B cell (primary cell): ENCODE results near the gene JPH3. TPM values are rescaled to one million over a fixed set of nuclear protein-coding genes. Genes with fewer than 3 reads are reported as not detected.

Experiments
- ATAC-seq: fragments of 200-7000 bp; cut with Tn5 transposase; one replicate; pipeline ENCODE4 v1.10.0; 2021; ENCODE audit warnings: low read depth, mild to moderate bottlenecking, moderate number of reproducible peaks, moderate library complexity
- CTCF ChIA-PET: fragments of 350-600 bp; sonication (Branson Sonifier 250); formaldehyde crosslinking; loops from one replicate; lab custom pipeline; 2021; ENCODE audit warnings: antibody characterized with exemption, inconsistent platforms; lab: Charles Lee
- POLR2A ChIA-PET: fragments of 350-600 bp; sonication (Branson Sonifier 250); formaldehyde crosslinking; loops from one replicate; lab custom pipeline; 2021; ENCODE audit warnings: antibody characterized with exemption; lab: Charles Lee
- DNase-seq: peaks from one replicate; pipeline ENCODE4 v3.0.0; 2013
- H2AFZ ChIP-seq: 2 replicates; pipeline ENCODE4 v1.6.1; 2012; ENCODE audit warnings: mild to moderate bottlenecking, low read depth, low read length; ENCODE audit not compliant: insufficient read depth, poor library complexity, severe bottlenecking
- H3K27ac ChIP-seq, 2 donors: 1 replicate in 1 of 2; 2 replicates in 1 of 2; pipeline ENCODE4 v1.5.1; 2012 to 2013; ENCODE audit warnings: low read length in 2 of 2, mild to moderate bottlenecking in 2 of 2, moderate library complexity in 1 of 2
- H3K27me3 ChIP-seq, 4 experiments: fragments of 200-600 bp in 1 of 4; sonication (generic) in 1 of 4; replicated peaks in 1 of 4; 1 replicate in 2 of 4; 2 replicates in 2 of 4; pipeline versions ENCODE4 v1.6.1 to v1.7.0; 2013 to 2016; ENCODE audit warnings: low read length in 3 of 4, mild to moderate bottlenecking in 2 of 4, mixed read lengths in 1 of 4, moderate library complexity in 1 of 4; ENCODE audit not compliant: insufficient read depth in 4 of 4, control insufficient read depth in 3 of 4; ENCODE audit errors: control extremely low read depth in 1 of 4
- H3K36me3 ChIP-seq, 2 experiments: replicated peaks in 1 of 2; 1 replicate in 1 of 2; 2 replicates in 1 of 2; pipeline versions ENCODE4 v1.6.1 to v1.7.1; 2013; ENCODE audit warnings: low read length in 1 of 2; ENCODE audit not compliant: insufficient read depth in 2 of 2, control insufficient read depth in 1 of 2; ENCODE audit errors: control extremely low read depth in 1 of 2, extremely low read depth in 1 of 2
- H3K4me1 ChIP-seq, 2 donors: fragments of 200-600 bp in 1 of 2; sonication (generic) in 1 of 2; 1 replicate in 1 of 2; 2 replicates in 1 of 2; pipeline versions ENCODE4 v1.5.1 to v1.6.1; 2013 to 2017; ENCODE audit warnings: low read length in 2 of 2; ENCODE audit not compliant: control insufficient read depth in 2 of 2, insufficient read depth in 2 of 2
- H3K4me2 ChIP-seq: replicated peaks from 2 replicates; pipeline ENCODE3; 2012; ENCODE audit warnings: mild to moderate bottlenecking, low read depth, low read length; ENCODE audit not compliant: poor library complexity, severe bottlenecking
- H3K4me3 ChIP-seq, 5 experiments: fragments of 200-600 bp in 1 of 5; sonication (generic) in 1 of 5; 1 replicate in 3 of 5; 2 replicates in 2 of 5; pipeline versions ENCODE4 v1.5.1 to v1.7.0; 2011 to 2016; ENCODE audit warnings: low read length in 4 of 5, mild to moderate bottlenecking in 4 of 5, low read depth in 2 of 5, control low read depth in 1 of 5, moderate library complexity in 1 of 5; ENCODE audit not compliant: insufficient read depth in 1 of 5; ENCODE audit errors: control extremely low read depth in 1 of 5, extremely low read depth in 1 of 5
- H3K79me2 ChIP-seq: fragments of 200-600 bp; sonication (generic); one replicate; pipeline ENCODE4 v1.6.0; 2016; ENCODE audit warnings: low read length; ENCODE audit not compliant: control insufficient read depth, insufficient read depth
- H3K9ac ChIP-seq: fragments of 200-600 bp; sonication (generic); 2 replicates; pipeline ENCODE4 v1.6.1; 2017; ENCODE audit warnings: mild to moderate bottlenecking, low read length, moderate library complexity
- H3K9me3 ChIP-seq, 3 donors: one replicate each; pipeline versions ENCODE4 v1.6.1 to v1.7.1; 2013; ENCODE audit warnings: low read length in 2 of 3; ENCODE audit not compliant: control insufficient read depth in 2 of 3, insufficient read depth in 1 of 3; ENCODE audit errors: control extremely low read depth in 1 of 3
- H4K20me1 ChIP-seq: 2 replicates; pipeline ENCODE4 v1.6.0; 2012; ENCODE audit warnings: mild to moderate bottlenecking, low read length; ENCODE audit not compliant: insufficient read depth, control insufficient read depth, poor library complexity, severe bottlenecking
- H3K27ac Mint-ChIP-seq: one replicate; pipeline ENCODE4 v1.8.0; 2021; ENCODE audit warnings: mixed read lengths
- H3K27me3 Mint-ChIP-seq: one replicate; pipeline ENCODE4 v1.8.0; 2021; ENCODE audit warnings: mixed read lengths
- H3K4me1 Mint-ChIP-seq: one replicate; pipeline ENCODE4 v1.8.0; 2021; ENCODE audit warnings: mixed read lengths
- H3K4me3 Mint-ChIP-seq: one replicate; pipeline ENCODE4 v1.8.0; 2021; ENCODE audit warnings: mixed read lengths
- H3K9me3 Mint-ChIP-seq: one replicate; pipeline ENCODE4 v1.8.0; 2022; ENCODE audit warnings: mixed read lengths; ENCODE audit not compliant: insufficient read depth
- EZH2 ChIP-seq: IDR thresholded peaks from 2 replicates; pipeline ENCODE4 v1.6.1; 2012; ENCODE audit warnings: borderline replicate concordance, low read depth, mild to moderate bottlenecking, moderate library complexity, low read length; ENCODE audit not compliant: insufficient read depth, poor library complexity, severe bottlenecking
- WGBS: methylation state at CpG from one replicate; pipeline ENCODE4 v1.1.5; 2013; ENCODE audit warnings: missing lambda C conversion rate; ENCODE audit not compliant: insufficient coverage; 5-methylcytosine and 5-hydroxymethylcytosine counted together
- intact Hi-C: fragments of 100-400 bp; cut with micrococcal nuclease; formaldehyde crosslinking; loops from one replicate; pipeline ENCODE4 v1.10.0; 2022
- polyA plus RNA-seq: library from polyadenylated mRNA; depleted of rRNA; stranded (reverse); fragments of >200 nt; gene quantifications from 2 replicates; pipeline ENCODE4 v1.2.3, GENCODE V29; 2012
- total RNA-seq, 2 donors: library from RNA; stranded (reverse); fragments of 120-200 nt in 1 of 2; gene quantifications; 1 replicate in 1 of 2; 2 replicates in 1 of 2; pipeline versions ENCODE4 v1.2.3 to v1.2.4, GENCODE V29; 2013 to 2022
- TF ChIP-seq, protein P1 (sequence below): fragments of 200-600 bp; IDR thresholded peaks from one replicate; pipeline ENCODE4 v1.8.0; 2022; ENCODE audit warnings: antibody characterized with exemption, mild to moderate bottlenecking

The JPH3 gene
- total and polyA plus RNA-seq, 2 donors (not counting 1 experiment from before 2014, with no cell fraction given) = not detected

DNA sequence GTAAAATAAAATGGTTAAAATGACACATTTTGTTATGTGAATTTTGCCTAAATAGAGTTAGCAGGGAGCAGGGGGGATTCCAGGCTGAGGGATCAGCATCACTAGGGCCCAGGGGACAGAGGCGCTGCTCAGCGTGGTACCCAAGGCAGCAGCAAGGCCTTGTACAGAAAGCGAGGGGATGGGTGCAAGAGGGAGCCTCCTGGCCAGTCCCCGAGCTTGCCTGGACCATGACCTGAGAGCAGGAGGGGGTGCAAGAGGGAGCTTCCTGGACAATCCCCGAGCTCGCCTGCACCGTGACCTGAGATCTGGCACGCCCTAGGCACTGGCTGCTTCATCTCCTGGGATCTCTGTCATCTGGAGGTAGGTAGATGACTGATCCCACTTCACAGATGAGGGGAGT is 17.3 kb upstream of the JPH3 start:
- intact Hi-C loops = no loop called here
- H4K20me1 ChIP-seq = no peaks in the 10 kb centered on the region
- ChIA-PET POLR2A (no interaction called here), CTCF (no interaction called here)
- peaks cover 51% of the 10 kb centered on the region for H3K27me3 Mint-ChIP-seq
- H3K9me3 ChIP-seq = peaks cover 0 to 9% (median 0%) of the 10 kb centered on the region in 3 donors
- no peaks in the 10 kb centered on the region for H3K9me3 Mint-ChIP-seq
- ATAC-seq (no peak), DNase-seq (no peak)
- no peaks in the 10 kb centered on the region for H3K4me1 ChIP-seq
- no peak overlapping the region for H3K9ac ChIP-seq
- TF ChIP-seq EZH2 = no peak
- TF ChIP-seq, protein P1, sequence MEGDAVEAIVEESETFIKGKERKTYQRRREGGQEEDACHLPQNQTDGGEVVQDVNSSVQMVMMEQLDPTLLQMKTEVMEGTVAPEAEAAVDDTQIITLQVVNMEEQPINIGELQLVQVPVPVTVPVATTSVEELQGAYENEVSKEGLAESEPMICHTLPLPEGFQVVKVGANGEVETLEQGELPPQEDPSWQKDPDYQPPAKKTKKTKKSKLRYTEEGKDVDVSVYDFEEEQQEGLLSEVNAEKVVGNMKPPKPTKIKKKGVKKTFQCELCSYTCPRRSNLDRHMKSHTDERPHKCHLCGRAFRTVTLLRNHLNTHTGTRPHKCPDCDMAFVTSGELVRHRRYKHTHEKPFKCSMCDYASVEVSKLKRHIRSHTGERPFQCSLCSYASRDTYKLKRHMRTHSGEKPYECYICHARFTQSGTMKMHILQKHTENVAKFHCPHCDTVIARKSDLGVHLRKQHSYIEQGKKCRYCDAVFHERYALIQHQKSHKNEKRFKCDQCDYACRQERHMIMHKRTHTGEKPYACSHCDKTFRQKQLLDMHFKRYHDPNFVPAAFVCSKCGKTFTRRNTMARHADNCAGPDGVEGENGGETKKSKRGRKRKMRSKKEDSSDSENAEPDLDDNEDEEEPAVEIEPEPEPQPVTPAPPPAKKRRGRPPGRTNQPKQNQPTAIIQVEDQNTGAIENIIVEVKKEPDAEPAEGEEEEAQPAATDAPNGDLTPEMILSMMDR = no peak
- H3K4me1 Mint-ChIP-seq = peaks cover 2% of the 10 kb centered on the region
- no peak overlapping the region for H3K4me2 ChIP-seq
- WGBS = 86% methylated on average over 8 of the region's 8 CpGs
- no peaks in the 10 kb centered on the region for H3K36me3 ChIP-seq
- H3K4me3 Mint-ChIP-seq = no peak overlapping the region
- H3K27ac Mint-ChIP-seq = no peak overlapping the region
- no peak overlapping the region for H2AFZ ChIP-seq
- H3K4me3 ChIP-seq = no peak overlapping the region
- H3K79me2 ChIP-seq = no peaks in the 10 kb centered on the region
- H3K27me3 ChIP-seq = peaks cover 0 to 10% (median 1%) of the 10 kb centered on the region in 4 experiments
- H3K27ac ChIP-seq = no peak overlapping the region

DNA sequence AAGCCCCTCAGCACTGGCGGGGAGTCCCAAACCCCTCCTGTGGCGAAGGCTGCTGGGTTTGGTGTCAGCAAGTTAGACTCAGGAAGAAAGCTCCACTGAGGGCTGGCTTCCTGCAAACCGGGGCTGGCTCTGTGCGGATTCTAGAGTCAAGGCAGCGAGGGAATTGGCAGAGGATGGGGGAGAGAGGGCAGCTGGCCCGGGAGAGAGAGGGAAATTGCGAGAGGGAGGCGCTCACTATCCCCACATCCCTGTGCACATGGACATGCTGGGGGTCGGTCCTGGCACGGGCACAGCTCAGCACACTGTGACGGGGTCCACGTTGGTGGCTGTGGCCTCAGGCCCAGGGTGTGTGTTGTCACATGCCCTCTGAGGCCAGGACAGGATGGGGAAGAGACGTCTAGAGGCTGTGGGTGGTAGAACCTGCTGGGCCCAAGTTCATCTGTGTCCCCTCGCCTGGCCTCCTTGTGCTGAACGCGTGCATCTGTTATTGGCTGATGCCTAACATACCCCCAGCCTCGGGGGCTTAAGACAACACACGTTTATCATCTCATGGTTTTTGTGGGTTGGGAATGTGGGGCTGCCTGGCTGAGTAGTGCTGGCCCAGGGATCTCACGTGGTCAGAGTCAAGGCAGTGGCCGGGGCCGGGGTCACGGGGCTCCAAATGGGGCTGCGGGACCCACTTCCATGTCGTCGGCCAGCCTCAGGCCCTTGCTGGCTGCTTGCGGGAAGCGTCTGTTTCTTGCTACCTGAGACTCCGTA is 16.7 kb upstream of the JPH3 start:
- no peak overlapping the region for H2AFZ ChIP-seq
- no peak for DNase-seq
- H3K4me2 ChIP-seq = no peak overlapping the region
- ATAC-seq = no peak
- ChIA-PET CTCF (no interaction called here), POLR2A (no interaction called here)
- peaks cover 0 to 14% (median 1%) of the 10 kb centered on the region in 4 experiments for H3K27me3 ChIP-seq
- Mint-ChIP-seq H3K27ac (no peak overlapping the region), H3K4me1 (peaks cover 2% of the 10 kb centered on the region), H3K9me3 (no peaks in the 10 kb centered on the region), H3K4me3 (no peak overlapping the region), H3K27me3 (peaks cover 50% of the 10 kb centered on the region)
- H3K79me2 ChIP-seq = no peaks in the 10 kb centered on the region
- H3K4me3 ChIP-seq = no peak overlapping the region
- no peak for TF ChIP-seq EZH2
- TF ChIP-seq, protein P1 = no peak
- H3K27ac ChIP-seq = no peak overlapping the region
- H4K20me1 ChIP-seq = no peaks in the 10 kb centered on the region
- no peaks in the 10 kb centered on the region for H3K4me1 ChIP-seq
- H3K9ac ChIP-seq = no peak overlapping the region
- H3K9me3 ChIP-seq = peaks cover 0 to 9% (median 0%) of the 10 kb centered on the region in 3 donors
- 65% methylated on average over 25 of the region's 28 CpGs for WGBS
- intact Hi-C loops = no loop called here
- no peaks in the 10 kb centered on the region for H3K36me3 ChIP-seq
